SK-N-DZ (cell line): Measurements from ENCODE around the gene BSG.
"Not testable (repeated sequence)": the region's sequence is repeated elsewhere in the genome, so short reads cannot be mapped to it uniquely, and the experiment has no call there.

ENCODE experiments used
- DNase-seq: peaks from one replicate; pipeline ENCODE4 v3.0.0-alpha.2; 2015; ENCODE audit warnings: low spot score

Gene BSG

DNA sequence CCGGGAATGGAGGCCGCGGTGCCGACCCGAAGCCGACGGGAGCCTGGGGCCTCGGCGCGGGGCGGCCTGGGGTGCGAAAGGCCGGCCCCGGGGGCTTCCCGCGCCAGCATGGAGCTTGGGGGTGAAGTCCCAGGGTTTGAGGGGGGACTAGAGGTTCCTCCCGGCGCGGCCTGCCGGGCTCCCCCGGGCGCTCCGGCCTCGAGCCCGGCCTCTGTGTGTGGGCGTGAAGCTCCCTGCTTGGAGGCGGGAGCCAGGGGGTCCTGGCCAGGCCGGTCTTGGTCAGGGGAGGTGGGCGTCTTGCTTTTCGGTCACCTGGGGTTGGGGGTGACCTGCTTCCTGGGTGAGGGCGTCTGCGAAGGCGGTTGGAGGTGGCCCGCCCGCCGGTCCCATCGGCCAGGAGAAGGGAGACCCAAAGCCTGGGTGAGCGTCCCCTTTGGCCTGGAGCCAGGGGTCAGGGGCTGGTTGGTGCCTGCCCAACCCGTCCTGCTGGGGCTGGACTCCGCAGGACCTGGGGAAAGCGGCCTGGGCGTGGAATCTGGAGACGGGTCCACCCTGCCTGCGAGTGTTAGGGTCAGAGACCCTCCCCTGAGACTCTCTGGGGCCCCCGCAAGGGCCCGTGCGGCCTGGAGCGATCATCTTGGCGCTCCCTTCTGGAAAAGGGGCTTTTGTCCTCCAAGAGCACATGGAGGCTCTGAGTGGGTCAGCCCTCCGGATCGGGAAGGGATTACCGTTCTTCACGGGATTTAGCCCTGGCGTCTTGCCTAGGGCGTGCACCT lies 535 bp downstream of the BSG start:
- DNase-seq, result no peak

DNA sequence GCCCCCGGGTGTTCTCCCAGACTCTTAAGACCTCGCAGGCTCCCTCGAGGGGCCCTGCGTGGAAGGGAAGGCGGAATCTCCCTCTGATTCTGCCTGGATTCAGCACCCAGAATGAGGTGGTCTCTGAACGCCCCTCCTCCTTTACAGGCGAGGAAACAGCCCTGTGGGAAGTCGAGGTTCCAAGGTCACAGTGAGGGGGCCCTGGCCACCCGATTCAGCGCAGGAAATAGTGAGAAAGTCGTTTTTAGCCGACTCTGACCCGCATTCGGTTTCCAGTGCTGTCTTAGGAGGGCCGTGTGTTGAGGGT lies 1.1 kb downstream of the BSG start:
- DNase-seq, result no peak

DNA sequence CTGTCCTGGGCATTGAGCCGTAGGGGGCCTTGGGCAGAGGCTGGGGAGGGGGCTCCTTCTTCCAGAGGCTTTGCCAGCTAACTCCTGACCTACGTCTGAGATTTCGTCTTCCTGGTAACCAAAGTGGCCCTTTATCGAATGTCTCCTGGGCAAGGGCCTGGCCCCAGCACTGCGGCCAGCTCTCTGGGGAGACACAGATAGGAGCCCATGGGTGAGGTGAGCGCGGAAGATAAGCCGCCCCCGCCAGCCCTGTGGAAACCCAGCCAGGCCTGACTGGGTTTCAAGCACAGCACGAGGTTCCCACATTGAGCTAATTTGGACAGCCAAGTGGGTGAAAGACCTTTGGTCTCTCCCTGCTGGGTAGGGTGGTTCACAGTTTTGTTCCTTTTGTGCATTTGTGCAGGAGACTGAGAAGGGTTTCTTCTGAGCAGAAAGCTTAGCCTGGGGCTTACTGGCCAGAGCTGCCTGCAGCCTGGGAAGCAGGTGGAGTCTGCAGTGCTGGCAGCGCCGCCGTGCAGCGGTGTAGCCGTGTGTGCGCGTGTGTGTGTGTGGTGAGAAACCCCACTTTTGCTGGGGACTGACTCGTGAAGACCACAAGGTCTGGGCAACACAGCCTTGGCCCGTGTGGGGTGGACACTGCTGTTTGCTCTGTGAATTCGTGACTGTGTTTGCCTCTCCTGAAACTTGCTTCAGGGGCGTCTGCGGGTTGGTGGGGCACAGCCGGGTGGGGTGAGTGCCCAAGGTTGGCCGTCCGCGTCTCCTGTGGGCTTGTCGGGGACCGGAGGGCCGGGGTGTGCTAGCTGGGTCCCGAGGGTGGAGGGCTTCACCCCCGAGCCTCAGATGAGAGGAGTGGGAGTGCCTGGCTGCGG lies 2.5 kb downstream of the BSG start:
- DNase-seq, result no peak

DNA sequence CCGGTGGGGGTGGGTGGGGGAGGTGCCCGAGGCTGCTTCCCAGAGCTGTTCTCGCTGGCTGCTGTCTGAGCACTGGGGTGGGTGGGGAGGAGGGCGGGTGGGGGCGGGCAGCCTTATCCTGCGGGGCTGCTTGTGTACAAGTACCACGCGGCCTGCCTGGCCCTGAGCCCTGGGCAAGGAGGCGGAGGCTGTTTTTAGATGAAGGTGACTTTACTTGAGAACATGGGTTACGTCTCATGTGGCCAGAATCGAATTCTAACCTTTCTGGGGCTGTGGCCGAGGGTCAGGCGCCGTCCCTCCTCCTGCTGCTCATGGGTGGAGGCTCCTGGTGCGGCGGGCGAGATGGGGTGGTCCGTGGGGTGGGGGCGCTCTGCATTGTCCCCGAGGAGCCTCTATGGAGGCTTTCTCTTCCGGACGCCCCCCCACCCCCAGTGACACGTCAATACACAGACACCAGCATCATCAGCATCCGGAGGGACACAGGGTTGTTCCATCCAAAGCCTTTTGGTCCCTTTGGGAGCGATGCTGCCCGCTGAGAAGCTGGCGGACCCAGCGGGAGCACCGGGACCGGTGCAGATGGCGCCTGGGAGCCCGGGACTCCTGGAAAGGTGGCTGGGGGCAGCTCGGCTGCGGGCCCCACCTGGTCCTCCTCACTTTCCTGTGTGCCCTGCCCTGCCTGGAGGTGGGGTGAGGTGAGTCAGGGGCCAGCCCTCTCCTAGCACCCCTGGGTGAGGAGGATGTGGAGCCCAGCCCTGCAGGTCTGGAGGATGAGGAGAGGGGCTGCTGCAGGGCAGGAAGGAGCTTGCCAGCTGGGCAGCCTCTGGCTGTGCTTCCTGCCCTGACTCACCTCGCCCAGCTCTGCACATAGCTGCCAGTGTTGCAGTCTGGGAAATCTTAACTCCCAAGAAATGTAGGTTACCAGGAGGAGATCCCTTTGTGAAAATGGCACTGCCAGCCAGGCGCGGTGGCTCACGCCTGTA lies 3.4 kb downstream of the BSG start:
- no peak for DNase-seq

DNA sequence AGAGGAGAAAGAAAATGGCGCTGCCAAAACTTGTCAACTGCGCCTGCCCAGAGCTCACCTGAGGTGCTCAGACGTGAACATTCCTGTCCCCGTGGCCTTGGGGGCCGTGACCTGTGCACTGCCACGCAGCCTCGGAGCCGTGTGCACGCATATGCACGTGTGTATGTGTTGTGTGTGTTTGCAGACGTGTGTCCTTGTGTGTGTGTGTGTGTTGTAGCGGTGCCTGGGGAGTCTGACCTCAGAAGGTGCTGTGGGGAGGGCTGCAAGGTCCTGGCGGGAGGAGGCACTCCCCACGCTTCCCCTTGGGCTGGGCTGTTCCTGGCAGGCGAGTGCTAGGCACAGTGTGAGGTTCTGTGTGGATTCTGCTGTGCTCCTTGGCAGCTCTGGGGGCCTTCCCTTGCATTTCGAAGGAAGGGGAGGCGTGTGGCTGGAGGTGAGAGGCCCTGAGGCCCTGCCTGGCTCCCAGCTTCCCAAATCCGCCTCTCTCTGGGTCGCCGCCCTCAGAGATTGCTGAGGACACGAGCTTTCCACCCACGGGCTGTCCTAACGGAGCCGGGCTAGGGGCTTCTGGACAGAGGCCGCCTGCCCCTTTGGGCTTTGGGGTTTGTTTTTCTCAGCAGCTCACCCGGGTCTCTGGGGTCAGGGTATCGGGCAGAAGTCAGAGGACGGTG lies 4.5 kb downstream of the BSG start:
- no peak for DNase-seq

DNA sequence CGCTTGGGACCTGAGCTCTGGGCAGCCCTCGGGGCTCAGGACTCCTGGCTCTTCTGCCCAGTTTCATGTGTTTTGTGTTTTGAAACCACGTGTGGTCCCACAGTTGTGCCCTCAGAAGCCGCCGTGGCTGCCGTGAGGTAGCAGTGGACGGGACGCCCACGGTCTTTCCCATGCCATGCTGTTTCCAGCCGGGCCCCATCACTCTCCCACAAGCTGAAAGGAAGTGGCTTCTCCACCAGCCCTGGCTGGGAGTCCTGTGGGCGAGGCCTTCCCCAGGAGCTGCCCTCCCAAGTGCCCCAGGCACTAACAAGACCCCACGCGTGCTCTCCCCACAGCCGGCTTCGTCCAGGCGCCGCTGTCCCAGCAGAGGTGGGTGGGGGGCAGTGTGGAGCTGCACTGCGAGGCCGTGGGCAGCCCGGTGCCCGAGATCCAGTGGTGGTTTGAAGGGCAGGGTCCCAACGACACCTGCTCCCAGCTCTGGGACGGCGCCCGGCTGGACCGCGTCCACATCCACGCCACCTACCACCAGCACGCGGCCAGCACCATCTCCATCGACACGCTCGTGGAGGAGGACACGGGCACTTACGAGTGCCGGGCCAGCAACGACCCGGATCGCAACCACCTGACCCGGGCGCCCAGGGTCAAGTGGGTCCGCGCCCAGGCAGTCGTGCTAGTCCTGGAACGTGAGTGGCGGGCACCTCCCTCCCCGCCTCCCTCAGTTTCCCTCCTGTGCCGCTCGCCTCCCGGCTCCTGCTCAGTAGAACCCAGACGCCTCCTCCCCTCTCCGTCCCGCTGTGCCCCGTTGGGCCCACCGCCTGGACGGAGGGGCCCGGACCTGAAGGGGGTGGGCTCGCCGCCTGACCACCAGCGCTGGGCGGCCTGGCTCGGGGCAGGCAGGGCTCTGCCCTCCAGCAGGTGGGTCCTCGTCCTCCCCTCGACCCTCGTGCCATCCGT lies 5.3 kb downstream of the BSG start:
- DNase-seq, result no peak

DNA sequence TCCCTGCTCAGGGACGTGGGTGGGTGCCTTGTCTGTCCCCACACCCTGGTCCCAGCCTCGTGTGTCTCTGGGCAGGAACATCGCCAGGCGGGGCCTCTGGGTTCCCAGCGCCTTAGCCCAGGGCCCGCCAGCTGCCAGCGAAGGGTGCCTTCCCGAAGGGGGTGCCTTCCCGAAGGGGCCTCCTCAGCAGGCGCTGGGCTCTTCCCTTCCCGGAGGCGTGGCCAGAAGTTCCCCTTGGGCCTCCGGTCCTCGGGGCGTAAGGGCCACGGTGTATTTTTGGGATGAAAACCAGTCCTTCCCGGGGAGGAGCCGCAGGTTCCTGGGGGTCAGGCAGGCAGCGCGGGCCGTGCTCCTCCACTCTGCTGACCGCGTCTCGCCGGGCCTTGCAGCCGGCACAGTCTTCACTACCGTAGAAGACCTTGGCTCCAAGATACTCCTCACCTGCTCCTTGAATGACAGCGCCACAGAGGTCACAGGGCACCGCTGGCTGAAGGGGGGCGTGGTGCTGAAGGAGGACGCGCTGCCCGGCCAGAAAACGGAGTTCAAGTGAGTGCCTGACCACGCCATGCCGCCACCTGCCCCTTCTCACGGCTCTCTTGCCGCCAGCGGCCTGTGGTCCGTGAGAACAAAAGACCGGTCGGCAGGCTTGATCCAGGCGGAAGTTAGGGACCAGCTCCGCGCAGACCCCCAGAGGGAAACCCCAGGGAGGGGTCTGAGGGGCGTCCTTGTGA lies 6.9 kb downstream of the BSG start:
- DNase-seq, result no peak

DNA sequence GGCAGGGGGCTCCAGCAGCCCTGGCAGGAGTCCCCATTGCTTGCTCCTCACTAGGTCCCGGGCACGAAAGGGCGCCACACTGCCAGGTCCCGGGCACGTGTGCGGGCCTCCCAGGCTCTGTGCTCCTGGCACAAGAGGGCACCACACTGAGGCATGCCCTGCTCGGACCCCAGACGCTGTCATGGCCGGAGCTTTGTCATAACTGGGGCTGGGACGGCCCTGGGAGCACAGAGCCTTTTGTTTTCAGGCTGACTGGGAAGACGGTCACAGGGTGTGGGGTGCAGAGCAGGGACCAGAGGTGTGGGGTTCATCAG lies 7.4 kb downstream of the BSG start:
- DNase-seq, result no peak

DNA sequence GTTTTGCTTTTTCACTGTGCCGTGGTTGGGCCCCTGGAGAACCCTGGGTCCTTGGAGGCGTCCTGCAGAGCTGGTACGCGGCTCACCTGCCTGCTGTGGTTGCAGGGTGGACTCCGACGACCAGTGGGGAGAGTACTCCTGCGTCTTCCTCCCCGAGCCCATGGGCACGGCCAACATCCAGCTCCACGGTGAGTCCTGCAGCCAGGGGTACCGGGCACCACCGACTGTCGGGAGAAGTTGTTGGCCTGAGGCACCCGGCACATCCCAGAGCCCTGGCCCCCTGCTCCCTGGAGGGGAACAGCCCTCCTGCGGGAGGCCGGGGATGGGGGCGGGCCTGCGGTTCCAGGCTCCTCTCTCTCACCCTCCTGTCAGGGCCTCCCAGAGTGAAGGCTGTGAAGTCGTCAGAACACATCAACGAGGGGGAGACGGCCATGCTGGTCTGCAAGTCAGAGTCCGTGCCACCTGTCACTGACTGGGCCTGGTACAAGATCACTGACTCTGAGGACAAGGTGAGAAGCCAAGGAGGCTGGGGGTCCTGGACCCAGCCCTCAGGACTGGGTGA lies 8.0 kb downstream of the BSG start:
- DNase-seq, result no peak

DNA sequence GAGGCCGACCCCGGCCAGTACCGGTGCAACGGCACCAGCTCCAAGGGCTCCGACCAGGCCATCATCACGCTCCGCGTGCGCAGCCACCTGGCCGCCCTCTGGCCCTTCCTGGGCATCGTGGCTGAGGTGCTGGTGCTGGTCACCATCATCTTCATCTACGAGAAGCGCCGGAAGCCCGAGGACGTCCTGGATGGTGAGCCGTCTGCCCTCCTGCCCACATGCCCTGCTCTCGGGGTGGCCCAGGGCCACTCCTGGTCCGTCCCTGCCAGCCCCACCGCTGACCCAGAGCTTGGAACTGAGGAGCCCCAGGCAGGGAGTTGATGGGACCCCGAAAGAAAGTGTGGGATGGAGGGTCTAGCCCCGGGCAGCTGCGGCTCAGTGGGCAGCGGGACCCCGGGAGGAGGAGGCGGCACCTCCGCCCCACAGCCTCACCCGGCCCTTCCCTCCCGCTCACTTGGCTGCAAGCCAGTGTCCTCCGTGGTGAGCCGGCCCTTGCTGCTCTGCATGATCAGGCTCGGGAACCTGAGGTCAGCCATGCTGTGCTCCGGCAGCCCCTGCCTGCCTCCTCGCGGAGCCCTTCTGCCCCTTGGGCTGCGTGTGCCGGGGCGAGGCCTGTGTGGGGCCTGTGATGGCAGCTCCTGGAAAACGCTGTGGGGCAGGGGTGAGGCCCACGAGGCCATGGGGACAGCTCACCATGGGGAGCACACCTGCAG lies 9.2 kb downstream of the BSG start:
- no peak for DNase-seq

DNA sequence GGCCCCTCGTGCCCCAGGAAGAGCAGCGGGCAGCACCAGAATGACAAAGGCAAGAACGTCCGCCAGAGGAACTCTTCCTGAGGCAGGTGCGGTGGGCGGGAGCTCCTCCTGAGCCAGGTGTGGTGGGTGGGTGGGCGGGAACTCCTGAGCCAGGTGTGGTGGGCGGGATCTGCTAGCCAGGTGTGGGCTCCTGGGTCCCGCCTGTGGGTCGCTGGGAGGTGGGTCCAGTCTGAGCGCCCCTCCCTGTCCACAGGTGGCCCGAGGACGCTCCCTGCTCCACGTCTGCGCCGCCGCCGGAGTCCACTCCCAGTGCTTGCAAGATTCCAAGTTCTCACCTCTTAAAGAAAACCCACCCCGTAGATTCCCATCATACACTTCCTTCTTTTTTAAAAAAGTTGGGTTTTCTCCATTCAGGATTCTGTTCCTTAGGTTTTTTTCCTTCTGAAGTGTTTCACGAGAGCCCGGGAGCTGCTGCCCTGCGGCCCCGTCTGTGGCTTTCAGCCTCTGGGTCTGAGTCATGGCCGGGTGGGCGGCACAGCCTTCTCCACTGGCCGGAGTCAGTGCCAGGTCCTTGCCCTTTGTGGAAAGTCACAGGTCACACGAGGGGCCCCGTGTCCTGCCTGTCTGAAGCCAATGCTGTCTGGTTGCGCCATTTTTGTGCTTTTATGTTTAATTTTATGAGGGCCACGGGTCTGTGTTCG lies 10.3 kb downstream of the BSG start:
- no peak for DNase-seq

DNA sequence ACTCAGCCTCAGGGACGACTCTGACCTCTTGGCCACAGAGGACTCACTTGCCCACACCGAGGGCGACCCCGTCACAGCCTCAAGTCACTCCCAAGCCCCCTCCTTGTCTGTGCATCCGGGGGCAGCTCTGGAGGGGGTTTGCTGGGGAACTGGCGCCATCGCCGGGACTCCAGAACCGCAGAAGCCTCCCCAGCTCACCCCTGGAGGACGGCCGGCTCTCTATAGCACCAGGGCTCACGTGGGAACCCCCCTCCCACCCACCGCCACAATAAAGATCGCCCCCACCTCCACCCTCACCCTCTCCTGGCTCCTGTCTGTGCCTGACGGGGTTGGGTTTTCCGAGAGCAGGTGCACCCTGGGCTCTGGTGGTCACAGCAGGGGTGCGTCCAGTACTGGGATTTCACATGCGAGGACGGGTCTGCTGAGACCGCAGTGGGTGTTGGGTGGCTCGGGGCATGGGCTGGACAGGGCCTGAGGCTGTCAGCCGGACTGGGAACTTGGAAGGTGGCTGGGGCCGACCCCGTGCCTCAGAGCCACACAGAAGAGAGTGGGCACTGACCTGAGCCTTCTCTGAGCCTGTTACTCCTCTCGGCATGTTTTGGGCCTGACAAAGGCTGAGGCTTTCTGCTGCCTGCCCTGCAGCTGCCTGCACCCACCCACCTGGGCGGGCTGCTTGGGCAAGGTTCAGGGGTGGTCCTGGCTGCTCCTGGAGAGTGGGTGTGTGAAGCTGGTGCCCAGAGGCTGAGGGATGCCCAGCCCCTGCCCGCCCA lies 11.0 kb downstream of the BSG start:
- no peak for DNase-seq

DNA sequence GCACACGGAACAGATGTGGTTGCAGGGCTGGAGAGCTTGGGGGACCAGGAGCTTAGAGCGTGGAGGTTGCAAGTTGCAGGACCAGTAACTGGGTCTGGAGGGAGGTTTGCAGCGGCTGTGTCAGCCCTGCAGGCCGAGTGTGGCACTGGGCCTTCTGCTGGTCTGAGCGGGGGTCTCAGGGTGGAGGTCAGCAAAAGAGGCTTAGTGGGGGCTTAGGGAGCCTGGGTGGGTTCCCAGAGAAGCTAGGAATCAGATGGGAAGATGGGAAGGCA lies 11.5 kb downstream of the BSG start:
- no peak for DNase-seq

DNA sequence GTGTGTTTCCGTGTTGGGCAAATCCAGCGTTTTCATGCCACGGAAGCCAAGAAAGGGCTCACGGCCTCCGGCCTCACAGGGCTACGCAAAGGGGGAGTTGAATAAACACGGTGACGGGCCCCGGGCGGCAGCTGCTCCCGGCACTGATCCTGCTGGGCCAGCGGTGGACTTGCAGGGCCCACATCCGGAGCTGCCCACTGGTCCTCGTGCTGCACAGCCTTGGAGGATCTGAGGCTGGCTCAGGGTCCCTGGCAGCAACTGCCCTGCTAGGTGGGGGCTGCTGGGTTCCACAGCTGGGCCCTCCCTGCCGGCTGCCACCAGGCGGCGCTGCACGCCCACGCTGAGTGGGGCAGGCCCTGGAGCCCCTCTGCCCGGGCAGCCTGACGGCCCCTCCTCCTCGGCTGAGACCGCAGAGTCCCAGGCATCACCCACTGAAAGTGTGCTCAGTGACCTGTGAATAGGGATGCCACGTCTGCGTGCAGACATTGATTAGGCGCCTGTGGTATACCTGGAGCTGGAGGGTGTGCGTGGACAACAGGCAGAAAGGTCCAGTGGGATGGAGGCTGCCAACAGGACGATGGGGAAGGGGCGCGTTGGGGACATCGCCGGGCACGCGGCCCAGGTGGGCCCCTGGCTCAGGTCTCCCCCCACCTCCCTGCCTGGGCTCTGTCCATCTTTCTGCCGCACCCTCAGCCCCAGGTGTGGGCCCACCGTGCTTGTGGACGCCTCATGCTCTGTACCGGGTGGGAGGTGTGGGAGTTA lies 12.0 kb downstream of the BSG start:
- DNase-seq, result peak; percentile 73

DNA sequence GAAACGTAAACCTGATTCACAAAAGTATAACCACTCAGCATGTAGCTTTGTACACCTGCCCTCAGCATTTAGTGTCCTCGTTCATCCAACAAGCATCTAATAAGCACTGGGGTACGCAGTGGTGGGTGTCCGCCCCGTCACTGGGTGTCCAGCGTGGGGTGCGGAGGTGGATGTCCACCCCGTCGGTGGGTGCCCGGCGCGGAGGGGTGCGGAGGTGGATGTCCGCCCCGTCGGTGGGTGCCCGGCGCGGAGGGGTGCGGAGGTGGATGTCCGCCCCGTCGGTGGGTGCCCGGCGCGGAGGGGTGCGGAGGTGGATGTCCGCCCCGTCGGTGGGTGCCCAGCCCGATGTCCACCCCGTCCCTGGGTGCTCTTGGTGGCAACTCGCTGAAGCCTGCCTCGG lies 12.8 kb downstream of the BSG start:
- DNase-seq, result not testable (repeated sequence)

DNA sequence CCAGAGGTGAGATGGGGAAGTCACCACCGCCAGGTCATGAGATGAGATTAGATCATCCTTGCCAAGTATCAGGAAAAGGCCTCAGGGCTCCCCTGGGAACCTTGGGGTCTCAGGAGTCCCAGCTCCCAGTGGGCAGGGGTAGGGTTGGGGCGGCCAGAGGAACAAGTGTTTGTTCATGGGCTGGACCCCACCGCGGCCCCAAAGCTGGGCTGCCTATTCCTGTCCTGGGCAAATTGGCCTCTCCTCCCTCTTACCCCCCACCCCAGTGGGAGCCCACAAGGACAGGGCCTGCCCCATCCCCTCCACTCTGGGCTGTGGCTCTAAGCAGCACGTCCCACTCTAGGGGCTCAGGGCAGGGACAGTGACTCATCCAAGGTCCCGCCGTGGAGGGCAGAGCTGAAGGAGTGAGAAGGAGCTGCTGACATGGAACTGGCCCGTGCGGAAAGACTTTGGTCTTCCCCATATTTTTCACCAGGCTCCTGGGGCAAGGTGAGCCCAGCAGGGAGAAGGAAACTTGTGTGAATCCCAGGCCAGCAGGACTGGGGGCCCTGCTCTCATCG lies 13.2 kb downstream of the BSG start:
- DNase-seq, result no peak
